Fibroblast of skin of scalp (primary cell): ENCODE data around the gene AMHR2. TPM values are rescaled to one million over a fixed set of nuclear protein-coding genes. Genes with fewer than 3 reads are reported as not detected.
A peak's percentile ranks its signal among the peaks of the same experiment; 100 is the strongest.
"Not testable (repeated sequence)": the region's sequence is repeated elsewhere in the genome, so short reads cannot be mapped to it uniquely, and the experiment has no call there.

Experiments used
- DNase-seq: peaks from one replicate; pipeline ENCODE4 v3.0.0-alpha.2; 2013
- polyA plus RNA-seq, 2 experiments: library from polyadenylated mRNA; unstranded; fragments of 120-200 nt; gene quantifications; one replicate each; pipeline ENCODE4 v1.2.1, GENCODE V29; 2013; ENCODE audit not compliant: insufficient read length in 2 of 2

AMHR2 gene
- not detected for polyA plus RNA-seq (2013, experiment 1 of 2; ENCODE audit: insufficient read length)
- polyA plus RNA-seq (2013, experiment 2 of 2; ENCODE audit: insufficient read length): not detected

DNA sequence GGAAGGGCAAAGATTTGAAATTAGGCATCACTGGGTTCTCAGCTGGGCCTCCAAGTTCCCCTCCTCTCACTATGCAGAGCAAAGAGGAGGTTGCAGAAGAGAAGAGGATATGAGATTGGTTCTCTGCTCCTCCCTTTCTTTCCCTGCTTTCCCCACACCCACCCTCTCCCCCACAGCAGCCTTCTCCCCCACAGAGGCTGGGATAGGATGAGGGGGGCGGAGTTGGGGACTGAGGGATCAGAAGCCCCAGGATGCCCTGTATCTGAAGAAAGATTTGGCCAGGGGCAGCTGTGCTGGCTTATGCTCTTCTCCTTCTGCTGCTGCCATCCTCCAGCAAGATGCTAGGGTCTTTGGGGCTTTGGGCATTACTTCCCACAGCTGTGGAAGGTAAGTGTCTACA is at the start of gene AMHR2:
AMHR2 (plus strand) TSS at position 259 of the 400 bp plus-strand sequence; CDS start at position 339, 80 bp downstream.
- no peak for DNase-seq

DNA sequence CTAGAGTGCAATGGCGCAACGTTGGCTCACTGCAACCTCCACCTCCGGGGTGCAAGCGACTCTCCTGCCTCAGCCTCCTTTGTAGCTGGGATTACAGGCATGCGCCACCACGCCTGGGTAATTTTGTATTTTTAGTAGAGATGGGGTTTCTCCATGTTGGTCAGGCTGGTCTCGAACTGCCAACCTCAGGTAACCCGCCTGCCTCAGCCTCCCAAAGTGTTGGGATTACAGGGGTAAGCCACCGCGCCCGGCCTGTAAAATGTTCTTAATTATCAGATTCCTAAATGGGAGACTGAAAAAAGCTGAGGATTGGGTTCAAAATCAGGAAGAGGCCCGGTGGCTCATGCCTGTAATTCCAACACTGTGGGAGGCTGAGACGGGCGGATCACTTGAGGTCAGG is 49.4 kb upstream of the AMHR2 start:
- not testable (repeated sequence) for DNase-seq

DNA sequence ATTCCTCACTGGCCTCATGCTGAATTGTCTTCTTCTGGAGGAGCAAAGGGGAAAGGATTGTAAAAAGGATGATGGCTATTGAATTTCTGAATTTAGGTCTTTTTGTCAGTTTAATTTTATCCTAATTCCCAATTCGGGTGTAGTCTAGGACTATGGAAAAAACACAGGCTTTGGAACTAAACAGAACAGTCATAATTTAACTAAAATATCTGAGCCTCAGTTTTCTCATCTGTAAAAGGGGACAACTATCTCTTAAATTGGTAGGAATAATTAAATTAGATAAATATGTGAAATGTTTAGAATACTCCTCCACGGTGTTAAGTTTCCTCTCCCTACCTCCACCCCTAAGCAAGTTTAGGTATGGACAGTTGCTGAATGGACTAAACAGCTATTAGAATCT is 46.9 kb upstream of the AMHR2 start:
- no peak for DNase-seq

DNA sequence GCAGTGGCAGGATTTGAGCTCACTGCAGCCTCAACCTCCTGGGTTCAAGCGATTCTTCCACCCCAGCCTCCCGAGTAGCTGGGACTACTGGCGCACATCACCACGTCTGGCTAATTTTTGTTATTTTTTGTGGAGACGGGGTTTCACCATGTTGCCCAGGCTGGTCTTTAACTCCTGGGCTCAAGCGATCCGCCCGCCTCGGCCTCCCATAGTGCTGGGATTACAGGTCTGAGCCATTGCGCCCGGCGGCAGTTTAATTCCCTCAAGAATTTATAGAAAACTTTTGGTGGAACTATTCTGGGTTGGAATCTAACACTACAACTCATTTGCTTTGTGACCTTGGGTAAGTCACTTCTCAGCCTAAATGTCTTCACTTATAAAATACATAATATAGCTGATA is 45.4 kb upstream of the AMHR2 start:
- DNase-seq: no peak

DNA sequence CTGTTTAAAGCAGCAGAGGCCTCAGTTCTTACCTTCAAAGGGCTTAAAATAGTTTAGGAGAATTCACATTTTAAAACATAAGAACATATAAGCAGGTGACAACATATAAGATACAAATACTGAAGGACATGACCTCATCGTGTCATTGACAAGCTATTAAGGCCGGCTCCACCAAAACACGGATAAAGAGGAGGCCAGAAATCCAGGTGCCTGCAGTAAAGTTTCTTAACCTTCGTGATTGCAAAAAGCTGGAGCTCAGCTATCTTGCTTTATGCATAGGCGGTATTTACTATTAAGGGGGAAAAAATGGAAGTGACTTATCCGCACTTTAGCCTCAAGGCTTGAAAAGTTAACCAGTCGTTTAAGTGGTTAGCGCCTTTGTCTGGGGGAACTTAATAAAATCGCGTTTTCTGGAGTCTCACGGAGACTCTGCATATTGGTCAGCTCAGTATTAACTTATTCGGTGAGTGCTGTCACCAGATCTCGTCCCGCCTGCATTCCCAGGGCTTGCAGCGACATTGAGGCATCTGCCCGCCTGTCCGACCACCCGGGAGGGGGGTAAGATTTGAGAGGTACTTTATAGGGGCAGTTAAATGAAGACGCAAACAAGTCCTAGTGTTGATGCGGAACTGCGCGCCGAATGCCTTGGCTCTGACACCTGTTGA is 44.8 kb upstream of the AMHR2 start:
- no peak for DNase-seq

DNA sequence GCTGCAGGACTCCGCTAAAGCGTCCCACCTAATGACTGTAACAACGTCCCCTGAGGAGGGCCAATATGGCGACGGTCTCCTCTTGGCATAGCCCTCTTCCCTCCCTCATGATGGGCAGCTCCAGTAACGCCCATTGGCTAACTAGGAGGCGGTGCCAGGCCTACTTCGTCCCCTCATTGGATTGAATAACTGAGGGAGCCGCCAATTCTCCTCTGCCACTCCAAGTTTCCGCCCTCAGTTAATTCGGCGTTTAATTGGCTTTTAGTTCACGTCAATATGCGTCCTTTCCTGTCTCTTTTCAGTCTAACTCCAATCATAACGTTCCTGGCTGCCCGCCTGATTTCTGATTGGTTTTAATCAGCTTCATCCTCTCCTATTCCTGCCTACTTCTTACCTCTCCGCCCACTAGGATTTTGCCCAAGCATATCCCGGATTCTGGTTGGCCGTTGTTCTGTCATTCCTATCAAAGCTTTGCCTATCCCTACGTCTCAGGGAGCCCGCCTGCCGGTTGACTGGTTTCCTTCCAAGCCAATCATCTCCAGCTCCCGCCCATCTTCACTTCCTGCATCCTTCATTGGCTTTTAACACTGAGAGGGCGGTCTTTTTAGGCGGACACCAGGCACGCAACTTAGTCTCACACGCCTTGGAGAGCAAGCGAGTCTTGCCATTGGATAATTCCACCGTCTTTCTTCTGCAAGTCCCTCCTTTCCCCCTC is 44.1 kb upstream of the AMHR2 start:
- DNase-seq: peak; percentile 100

DNA sequence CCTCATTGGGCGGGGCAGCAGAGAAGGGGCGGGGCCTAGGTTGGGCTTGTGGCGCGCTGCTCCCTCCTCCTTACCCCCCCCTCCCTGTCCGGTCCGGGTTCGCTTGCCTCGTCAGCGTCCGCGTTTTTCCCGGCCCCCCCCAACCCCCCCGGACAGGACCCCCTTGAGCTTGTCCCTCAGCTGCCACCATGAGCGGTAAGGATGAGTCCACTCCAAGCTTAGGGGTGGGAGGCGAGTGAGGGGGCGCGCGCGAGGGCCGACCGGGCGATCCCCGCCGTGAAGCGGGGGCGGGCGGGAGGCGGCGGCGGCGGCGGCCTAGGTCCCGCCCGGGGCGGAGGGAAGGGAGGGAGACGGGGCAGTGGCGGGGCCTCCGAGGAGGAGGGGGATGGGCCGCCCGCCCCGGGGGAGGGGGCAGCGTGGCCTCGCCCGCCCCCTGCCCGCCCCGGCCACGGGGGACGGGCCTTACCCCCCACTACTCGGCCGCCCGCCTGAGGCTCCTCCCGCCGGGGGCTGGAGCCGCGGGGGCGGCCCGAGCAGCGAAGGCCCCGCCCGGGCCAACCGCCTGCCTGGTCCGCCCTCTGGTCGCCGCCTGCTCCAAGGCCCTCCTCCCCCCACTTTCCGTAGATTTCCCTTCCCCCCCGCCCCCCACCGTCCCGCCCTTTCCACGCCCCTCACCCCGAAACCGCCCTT is 43.4 kb upstream of the AMHR2 start, which contains the start of gene SP1:
SP1 (plus strand) TSS at position 73 of the 690 bp plus-strand sequence; CDS start at position 189, 116 bp downstream.
- peak; percentile 97 for DNase-seq

DNA sequence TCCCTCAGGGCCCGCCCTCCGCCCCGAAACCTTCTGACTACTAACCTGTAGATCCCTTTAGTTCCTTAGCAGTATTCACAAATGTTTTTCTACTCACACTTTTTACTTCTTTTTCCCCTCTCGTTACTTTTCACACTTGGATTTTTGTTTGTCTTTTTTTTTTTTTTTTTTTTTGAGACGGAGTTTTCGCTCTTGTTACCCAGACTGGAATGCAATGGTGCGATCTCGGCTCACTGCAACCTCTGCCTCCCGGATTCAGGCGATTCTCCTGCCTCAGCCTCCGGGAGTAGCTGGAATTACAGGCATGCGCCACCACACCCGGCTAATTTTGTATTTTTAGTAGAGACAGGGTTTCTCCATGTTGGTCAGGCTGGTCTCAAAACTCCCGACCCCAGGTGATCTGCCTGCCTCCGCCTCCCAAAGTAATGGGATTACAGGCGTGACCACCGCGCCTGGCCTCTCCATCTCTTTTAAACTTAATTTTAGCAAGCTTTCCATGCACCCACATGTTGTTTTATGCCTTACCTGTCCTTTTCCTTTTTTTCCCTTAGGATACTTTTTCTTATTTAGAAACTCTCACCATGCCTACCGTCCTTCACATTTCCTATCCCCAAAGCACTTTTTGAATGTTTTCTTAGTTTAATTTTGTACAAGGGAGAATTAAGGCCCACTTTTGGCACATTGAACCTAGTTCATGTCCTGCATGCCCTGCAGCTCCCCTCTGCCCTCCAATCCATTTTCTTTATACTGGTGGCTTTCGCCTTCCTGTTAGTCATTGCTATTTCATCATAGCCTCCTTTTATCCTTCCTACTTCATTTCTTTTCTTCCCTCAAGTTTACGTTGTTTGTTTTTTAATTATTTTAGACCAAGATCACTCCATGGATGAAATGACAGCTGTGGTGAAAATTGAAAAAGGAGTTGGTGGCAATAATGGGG is 42.6 kb upstream of the AMHR2 start:
- DNase-seq: peak; percentile 38

DNA sequence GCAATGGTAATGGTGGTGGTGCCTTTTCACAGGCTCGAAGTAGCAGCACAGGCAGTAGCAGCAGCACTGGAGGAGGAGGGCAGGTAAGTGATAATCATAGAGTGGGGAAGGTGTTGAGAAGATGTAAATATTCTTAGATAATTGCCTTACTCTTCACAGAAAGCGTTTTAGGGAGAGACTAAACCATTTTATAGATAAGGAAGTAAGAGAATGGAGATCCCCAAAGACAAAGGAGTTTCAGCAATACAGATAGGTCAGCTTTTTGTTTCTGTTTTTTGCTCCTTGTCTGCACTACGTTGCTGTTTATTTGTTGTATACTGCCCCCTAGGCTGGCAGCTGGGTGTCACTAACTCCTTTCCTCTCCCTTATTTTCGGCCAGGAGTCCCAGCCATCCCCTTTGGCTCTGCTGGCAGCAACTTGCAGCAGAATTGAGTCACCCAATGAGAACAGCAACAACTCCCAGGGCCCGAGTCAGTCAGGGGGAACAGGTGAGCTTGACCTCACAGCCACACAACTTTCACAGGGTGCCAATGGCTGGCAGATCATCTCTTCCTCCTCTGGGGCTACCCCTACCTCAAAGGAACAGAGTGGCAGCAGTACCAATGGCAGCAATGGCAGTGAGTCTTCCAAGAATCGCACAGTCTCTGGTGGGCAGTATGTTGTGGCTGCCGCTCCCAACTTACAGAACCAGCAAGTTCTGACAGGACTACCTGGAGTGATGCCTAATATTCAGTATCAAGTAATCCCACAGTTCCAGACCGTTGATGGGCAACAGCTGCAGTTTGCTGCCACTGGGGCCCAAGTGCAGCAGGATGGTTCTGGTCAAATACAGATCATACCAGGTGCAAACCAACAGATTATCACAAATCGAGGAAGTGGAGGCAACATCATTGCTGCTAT is 41.7 kb upstream of the AMHR2 start:
- DNase-seq: peak; percentile 43

DNA sequence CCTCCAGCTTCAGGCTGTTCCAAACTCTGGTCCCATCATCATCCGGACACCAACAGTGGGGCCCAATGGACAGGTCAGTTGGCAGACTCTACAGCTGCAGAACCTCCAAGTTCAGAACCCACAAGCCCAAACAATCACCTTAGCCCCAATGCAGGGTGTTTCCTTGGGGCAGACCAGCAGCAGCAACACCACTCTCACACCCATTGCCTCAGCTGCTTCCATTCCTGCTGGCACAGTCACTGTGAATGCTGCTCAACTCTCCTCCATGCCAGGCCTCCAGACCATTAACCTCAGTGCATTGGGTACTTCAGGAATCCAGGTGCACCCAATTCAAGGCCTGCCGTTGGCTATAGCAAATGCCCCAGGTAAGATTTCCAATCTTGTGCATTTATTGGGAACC is 40.4 kb upstream of the AMHR2 start:
- no peak for DNase-seq

DNA sequence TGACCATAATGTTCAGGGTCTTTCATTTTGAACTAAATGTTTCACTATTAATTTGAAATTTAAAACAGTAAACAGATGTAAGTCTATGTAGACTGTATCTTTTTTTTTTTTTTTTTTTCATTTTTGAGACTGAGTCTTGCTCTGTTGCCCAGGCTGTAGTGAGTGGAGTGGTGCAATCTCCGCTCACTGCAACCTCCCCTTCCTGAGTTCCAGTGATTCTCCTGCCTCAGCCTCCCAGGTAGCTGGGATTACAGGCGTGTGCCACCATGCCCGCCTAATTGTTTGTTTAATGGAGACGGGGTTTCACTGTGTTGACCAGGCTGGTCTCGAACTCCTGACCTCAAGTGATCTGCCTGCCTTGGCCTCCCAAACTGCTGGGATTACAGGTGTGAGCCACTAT is 37.3 kb upstream of the AMHR2 start:
- not testable (repeated sequence) for DNase-seq

DNA sequence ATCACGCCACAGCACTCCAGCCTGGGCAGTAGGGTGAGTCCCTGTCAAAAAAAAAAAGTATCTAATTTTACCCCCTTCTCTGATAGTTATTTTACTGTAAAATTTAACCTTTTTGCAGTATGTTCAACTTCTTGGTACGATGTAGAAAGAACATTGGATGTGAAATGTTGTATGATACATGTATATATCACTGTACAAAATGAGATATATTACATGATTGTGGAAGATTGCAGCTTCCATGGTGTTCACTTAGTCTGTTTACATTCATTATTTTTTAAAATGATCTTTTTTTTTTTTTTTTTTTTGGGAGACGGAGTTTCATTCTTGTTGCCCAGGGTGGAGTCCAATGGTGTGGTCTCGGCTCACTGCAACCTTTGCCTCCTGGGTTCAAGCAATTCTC is 34.7 kb upstream of the AMHR2 start:
- DNase-seq: no peak

DNA sequence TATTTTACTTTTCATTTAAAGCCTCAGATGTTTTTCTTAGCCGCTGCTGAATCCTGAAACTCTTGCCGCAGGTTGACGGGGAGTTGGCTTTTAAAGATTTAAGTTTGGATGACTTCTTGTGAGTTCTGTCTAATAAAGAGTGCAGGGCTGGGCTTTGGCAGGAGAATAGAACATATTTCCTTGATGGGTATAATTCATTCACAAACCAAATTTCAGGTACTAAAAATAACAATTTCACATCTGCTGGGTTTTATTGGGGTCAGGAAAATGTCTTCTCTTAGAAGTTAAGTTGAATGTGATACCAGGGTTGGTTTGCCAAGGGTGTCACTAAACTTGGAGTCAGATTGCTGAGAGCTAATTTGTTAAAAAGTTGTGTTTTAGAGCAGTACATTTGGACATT is 34.0 kb upstream of the AMHR2 start:
- no peak for DNase-seq

DNA sequence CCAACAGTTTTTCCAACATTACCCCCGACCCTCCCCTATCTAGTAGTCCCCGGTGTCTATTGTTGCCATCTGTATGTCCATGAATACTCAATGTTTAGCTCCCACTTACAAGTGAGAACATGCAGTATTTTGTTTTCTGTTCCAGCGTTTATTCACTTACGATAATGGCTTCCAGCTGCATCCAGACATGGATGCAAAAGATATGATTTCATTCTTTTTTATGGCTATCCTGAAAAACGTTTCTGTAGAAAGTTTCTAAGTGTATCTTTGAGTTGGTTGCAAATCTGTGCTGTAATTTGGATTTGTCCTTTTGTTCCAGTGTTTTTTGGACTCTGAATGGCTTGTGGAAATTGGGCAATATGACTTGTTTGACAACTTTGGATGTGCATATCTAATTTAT is 31.9 kb upstream of the AMHR2 start:
- no peak for DNase-seq

DNA sequence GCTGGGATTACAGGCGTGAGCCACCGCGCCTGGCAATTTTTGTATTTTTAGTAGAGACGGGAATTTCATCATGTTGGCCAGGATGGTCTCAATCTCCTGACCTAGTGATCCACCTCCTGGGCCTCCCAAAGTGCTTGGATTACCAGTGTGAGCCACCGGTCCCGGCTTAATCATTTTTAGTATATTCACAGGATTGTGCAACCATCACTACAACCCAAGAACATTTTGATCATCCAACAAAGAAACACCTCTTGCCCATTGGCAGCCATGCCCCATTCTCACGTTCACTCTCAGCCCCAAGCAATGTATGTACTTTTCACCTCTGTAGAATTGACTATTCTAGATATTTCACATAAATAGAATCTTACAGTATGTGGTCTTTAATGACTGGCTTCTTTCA is 23.8 kb upstream of the AMHR2 start:
- DNase-seq: no peak

DNA sequence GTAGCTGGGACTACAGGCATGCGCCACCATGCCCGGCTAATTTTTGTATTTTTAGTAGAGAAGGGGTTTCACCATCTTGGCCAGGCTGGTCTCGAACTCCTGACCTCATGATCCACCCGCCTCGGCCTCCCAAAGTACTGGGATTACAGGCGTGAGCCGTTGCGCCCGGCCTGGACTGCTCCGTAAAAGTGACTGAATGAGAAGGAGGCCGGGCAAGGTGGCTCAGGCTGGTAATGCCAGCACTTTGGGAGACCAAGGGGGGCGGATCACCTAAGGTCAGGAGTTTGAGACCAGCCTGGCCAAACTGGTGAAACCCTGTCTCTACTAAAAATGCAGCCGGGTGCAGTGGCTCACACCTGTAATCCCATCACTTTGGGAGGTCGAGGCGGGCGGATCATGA is 21.3 kb upstream of the AMHR2 start:
- not testable (repeated sequence) for DNase-seq

DNA sequence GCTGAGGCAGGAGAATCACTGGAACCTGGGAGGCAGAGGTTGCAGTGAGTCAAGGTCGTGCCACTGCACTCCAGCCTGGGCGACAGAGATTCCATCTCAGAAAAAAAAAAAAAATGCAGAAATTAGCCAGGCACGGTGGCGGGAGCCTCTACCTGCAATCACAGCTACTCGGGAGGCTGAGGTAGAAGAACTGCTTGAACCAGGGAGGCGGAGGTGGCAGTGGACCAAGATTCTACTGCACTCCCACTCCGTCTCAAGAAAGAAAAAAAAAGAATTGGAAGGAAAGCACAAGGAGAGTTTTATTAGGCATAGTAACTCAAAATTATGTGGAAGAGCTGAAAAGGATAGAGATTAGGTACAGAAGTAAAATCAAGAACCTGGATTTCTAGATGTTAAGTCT is 20.8 kb upstream of the AMHR2 start:
- DNase-seq: no peak

DNA sequence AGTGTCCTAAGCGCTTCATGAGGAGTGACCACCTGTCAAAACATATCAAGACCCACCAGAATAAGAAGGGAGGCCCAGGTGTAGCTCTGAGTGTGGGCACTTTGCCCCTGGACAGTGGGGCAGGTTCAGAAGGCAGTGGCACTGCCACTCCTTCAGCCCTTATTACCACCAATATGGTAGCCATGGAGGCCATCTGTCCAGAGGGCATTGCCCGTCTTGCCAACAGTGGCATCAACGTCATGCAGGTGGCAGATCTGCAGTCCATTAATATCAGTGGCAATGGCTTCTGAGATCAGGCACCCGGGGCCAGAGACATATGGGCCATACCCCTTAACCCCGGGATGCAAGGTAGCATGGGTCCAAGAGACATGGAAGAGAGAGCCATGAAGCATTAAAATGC is 12.7 kb upstream of the AMHR2 start:
- no peak for DNase-seq

DNA sequence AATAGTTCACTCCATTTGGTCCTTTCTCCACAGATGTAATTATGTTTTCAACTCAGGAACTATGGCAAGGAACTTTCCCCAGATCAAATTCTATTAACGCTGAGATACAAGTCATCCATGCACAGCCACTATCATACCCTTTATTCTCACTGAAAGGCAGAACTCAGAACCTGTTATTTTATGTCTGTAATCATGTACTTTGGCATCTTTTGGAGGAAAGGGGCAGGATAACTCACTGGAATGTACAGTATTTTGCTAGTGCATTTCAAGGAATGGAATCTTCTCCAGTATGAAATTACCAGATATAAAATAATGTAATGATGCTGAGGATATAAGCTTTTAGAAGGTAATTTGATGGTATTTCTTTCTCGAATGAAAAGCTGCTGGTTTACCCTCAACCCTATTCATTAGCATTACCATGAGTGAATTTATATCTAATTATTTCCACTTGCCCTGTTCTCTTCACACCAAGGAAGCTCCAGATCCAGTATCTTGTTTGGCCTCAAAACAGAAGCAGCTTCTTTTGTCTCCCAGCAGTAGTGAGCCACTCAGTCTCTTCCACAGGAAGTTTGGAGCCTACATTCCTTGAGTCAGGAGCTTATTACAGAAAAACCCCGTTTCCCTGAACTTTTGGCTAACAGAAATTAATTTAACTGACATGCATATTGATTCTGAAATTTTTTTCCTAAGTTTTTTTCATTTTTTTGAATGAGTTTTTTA is 10.0 kb upstream of the AMHR2 start:
- no peak for DNase-seq

DNA sequence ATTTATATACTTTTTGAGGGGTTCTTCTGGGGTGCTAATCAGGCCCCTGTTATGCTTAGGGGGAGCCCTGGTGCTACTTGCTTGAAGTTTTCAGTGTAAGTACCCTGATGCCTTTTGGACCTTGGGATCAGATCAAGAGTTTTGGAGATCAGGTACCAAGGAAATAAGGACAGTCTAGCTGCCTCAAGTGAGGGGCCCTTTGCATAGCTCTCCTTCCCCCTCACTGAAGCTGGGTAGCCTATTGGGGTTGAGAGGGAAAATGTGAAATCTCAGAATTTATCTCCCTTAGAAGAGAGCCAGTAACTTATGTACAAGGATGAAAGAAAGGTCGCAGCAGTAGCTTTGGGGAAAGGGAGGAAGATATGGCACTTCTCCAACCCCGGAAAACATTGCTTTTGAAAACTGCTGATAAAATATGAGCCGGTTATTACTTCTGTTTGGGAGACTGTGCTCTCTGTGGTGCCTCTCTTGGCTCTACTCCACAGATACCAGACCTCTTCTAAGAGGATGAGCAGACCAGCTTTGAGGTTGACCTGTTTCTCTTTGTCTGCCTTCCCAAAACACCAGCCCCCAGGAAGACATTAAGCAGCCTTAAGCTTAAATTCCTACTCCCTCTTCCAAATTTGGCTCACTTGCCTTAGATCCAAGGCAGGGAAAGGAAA is 8.8 kb upstream of the AMHR2 start:
- DNase-seq: no peak
